Frontal cortex (tissue), 4 donors: ENCODE data around the gene PLCB3. TPM values are rescaled to one million over a fixed set of nuclear protein-coding genes. Genes with fewer than 3 reads are reported as not detected.

Source experiments
- DNase-seq, 2 donors: peaks; one replicate each; pipeline ENCODE4 v3.0.0; 2012; ENCODE audit warnings: low spot score in 2 of 2
- FAIRE-seq: peaks from 2 replicates; lab custom pipeline; 2012; peaks lifted over from hg19 to GRCh38; lab: Jason Lieb, UNC
- total RNA-seq: library from RNA; depleted of rRNA; stranded (reverse); fragments of >200 nt; gene quantifications from one replicate; pipeline ENCODE4 v1.2.3, GENCODE V29; 2014
- donor health status: control.
- donor health status: control.
- donor health status: control.

Gene PLCB3
- total RNA-seq, 1 donor from 2014 or later, result 4.9 TPM

DNA sequence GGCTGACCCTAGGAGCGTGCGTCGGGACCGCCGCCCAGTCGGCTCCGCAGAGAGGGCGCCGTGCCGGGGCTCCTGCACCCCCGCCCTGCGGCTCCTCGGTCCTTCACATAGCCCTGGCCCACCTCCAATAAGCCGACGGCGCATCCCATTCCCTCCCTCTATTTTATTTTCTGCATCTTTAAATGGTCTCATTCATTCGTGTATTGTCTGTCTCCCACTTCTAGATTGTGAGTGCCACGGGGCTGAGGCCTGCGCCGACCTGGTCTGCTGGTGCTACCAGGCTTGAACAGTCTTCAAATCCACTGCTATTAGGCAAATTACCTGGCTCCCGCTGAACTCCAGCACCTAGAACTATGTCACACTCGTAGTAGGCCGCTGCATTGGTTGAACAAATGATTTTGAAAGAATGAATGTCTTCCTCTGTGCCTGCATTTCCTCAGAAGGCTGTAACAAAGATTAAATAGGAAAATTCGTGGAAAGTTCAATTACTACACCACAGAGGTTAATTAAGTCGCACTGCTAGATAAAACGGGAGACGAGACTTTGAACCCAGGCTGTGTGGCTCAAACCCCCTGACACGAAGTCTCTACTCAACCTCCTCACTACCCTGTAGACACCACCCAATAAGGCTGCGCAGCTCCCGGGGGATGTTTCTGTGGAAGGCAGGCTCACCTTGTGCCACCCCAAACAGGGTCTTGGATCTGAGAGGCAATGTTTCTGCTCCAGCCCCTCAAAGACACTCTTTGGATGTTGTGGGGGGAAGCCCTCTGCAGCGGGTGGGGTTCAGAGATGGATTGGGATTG, 3.4 kb upstream of the PLCB3 start:
- no peak for DNase-seq
- FAIRE-seq, result no peak

- FAIRE-seq (no peak), DNase-seq (no peak)
Measured at GRCh38 chr11:64248578-64248977, 2.8 kb upstream of the PLCB3 start.

GRCh38 chr11:64249038-64249437, 2.3 kb upstream of the PLCB3 start:
- FAIRE-seq (no peak), DNase-seq (no peak)

- FAIRE-seq (no peak), DNase-seq (no peak)
Measured at GRCh38 chr11:64249563-64250414, 1.5 kb upstream of the PLCB3 start.

DNA sequence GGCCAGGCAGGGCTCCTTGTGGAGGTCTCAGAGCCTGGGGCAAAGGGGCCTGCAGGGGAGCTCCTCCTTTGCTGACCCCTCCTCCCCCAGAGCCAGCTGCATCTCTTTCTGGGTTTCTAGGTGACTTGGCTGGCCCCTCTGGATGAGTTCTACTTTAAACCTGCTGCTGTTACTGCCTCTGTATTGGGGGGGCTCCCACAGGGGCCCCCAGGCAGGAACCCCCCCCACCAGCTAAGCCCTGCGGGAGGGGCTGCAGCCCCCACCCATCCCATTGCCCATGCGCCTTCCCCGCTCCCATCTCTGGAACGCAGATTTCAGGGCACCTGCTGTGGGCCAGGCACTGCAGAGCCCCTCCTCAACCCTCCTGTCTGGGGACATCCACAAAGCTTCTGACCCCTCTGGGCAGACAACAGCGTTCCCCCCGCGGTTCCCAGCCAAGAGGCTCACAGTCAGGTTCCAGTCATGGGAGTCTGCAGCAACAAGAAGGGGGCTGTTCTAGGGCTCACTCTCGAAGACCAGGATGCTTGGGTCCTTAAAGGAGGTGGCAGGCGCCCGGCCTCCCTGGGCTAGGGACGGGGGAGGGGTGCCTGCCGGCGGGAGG, 815 bp upstream of the PLCB3 start:
- DNase-seq (no peak), FAIRE-seq (no peak)

GRCh38 chr11:64251753-64252002, 348 bp downstream of the PLCB3 start:
- FAIRE-seq (no peak), DNase-seq (no peak)

DNA sequence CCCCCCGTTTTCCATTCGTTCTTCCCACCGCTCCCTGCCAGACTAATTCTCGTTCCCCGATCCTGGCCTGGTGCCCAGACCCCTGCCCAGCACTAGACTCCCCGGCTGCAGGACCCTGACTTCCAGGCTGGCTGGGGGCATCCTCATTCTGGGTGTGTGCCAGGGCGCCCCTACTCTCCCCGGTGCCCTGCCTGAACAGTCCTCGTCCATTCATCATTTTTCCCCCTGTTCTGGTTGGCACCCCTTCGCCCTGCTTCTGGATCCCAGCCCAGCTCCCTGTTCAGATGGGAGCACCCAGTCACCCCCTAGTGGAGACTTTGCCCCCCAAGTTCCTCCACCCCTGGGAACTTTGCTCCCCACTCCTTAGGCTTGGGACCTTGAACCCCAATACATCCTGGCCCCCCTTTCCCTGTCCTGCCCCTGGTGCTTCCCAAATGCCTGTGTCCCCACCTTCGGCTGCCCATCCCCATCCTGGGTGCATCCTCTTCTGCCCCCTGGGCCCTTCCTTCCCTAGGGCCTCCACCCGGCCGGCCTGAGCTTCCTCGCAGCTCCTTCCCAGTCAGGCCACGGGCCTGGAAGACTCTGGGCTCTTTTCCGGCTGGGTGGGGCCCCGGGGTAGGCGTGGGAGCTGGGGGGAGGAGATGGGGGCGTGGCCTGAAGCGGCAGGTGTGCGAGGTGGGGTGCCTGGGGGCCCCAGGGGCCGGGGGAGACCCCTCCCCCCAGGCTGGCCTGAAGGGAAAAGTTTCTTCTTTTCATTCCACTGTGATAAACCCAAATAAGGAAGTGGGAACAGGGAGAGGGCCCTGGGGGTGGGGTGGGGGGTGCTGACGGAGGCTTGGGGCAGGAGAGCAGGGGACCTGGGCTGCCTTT, 908 bp downstream of the PLCB3 start:
- peak in 1 of 2 donors; percentile 58 for DNase-seq
- FAIRE-seq, result no peak

DNA sequence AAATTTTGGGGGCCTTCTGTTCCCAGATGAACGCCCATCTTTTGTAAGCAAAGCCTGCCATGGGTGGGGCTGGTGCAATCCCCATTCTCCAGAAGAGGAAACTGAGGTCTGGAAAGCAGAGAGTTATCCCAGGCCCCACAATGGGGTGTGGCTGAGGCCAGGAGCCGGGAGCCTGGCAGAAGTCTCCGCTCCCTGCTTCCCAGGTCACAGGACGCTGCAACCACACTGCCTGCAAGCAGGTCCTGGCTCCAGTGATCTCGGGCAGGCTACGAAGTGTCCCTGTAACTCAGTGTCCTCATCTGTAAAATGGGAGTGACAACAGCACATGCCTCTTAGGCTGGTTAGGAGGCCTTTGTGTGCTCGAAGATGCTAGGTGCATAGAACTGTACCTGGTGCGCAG, 1.7 kb downstream of the PLCB3 start:
- FAIRE-seq (no peak), DNase-seq (no peak)

DNA sequence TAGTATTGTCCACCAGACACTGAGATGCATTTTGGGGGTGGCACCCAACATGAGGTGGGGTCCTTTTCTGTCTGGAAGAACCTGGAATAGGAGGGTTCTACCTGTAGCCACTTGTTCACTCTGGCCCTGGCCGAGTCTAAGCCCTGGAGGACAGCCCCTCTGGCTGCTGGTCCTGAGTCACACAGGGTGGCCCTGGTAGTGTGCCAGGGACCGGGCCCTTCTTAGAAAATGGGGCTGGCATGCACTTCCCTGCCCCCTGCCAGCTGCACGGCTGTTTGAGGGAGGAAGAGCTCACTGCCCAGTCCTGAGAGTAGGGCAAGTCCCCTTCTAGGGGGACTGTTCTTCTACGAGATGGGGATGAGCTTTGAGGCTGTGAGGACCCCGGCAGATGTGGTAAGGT, 2.2 kb downstream of the PLCB3 start:
- no peak for FAIRE-seq

DNA sequence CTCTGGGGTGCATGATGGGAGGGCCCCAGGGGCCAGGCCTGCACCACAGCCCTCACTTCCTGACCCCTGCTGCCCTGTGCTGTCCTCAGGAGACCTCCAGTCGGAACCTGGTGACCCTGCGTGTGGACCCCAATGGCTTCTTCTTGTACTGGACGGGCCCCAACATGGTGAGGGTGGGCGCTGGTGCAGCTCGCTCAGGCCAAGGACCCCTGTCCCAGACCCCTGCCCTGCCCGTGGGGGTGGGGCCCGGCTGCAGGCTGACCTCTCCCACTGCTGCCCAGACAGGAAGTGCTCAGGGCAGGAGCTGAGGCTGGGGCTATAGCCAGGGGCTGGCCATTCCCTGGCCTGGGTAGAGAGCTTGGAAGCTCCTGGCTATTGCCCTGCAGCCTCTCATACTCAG, 3.0 kb downstream of the PLCB3 start:
- no peak for DNase-seq
- FAIRE-seq, result no peak

More for the DNA sequence above, 2.2 kb downstream of the PLCB3 start:
- peak; percentile 61 to 62 for DNase-seq

GRCh38 chr11:64255135-64256128, 4.1 kb downstream of the PLCB3 start:
- FAIRE-seq (no peak), DNase-seq (no peak)

DNA sequence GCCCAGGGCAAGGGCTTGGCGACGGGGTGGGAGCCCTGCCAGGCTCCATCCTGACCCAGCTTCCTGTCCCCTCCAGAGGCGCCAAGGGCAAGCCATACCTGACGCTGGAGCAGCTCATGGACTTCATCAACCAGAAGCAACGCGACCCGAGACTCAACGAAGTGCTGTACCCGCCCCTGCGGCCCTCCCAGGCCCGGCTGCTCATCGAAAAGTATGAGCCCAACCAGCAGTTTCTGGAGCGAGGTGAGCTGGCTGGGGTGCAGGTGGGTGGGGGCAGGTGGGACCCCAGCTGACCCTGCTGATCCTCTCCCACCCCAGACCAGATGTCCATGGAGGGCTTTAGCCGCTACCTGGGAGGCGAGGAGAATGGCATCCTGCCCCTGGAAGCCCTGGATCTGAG, 5.0 kb downstream of the PLCB3 start:
- no peak for DNase-seq
- no peak for FAIRE-seq

GRCh38 chr11:64258356-64258755, 7.0 kb downstream of the PLCB3 start:
- FAIRE-seq (no peak), DNase-seq (no peak)

DNA sequence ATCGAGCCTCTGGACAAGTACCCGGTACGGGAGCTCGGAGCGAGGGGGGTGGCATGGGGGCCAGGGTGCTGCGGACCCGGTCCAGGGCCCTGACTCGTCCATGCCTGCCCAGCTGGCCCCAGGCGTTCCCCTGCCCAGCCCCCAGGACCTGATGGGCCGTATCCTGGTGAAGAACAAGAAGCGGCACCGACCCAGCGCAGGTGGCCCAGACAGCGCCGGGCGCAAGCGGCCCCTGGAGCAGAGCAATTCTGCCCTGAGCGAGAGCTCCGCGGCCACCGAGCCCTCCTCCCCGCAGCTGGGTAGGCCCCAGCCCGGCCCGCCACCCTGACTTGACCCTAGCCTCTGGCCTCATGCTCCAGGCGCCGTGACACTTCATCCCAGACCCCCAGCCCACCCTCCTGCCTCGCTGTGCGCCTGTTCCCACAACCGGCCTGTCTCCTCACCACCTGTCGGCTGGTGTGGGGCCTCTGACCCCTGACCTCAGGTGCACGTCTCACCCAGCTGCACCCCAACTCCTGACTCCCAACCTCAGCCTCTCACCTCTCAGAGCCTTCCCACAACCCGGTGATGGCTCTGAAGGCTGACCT, 7.7 kb downstream of the PLCB3 start:
- no peak for FAIRE-seq

GRCh38 chr11:64259533-64260067, 8.3 kb downstream of the PLCB3 start:
- DNase-seq (no peak), FAIRE-seq (no peak)

More for the DNA sequence above, 7.7 kb downstream of the PLCB3 start:
- no peak for DNase-seq

- FAIRE-seq (no peak), DNase-seq (no peak)
Measured at GRCh38 chr11:64260147-64260708, 8.9 kb downstream of the PLCB3 start.

GRCh38 chr11:64261556-64262080, 10.3 kb downstream of the PLCB3 start:
- DNase-seq (no peak), FAIRE-seq (no peak)
